Neutrophil (primary cell): ENCODE data around the gene TRAPPC12.

Source experiments
- H3K27ac ChIP-seq: fragments of 200-600 bp; sonication (generic); 2 replicates; pipeline ENCODE4 v1.5.1; 2016; ENCODE audit warnings: mild to moderate bottlenecking, moderate library complexity
- H3K27me3 ChIP-seq: fragments of 200-600 bp; sonication (generic); 2 replicates; pipeline ENCODE4 v1.6.0; 2016; ENCODE audit warnings: mild to moderate bottlenecking
- H3K36me3 ChIP-seq: fragments of 200-600 bp; sonication (generic); 2 replicates; pipeline ENCODE4 v1.5.1; 2017
- H3K4me1 ChIP-seq, 2 experiments: fragments of 200-600 bp in 1 of 2; sonication (generic) in 1 of 2; 1 replicate in 1 of 2; 2 replicates in 1 of 2; pipeline versions ENCODE4 v1.5.1 to v1.6.1; 2013 to 2016; ENCODE audit warnings: low read depth in 1 of 2, low read length in 1 of 2, mild to moderate bottlenecking in 1 of 2, moderate library complexity in 1 of 2; ENCODE audit not compliant: control insufficient read depth in 1 of 2, insufficient read depth in 1 of 2
- H3K4me3 ChIP-seq, 2 experiments: fragments of 200-600 bp in 1 of 2; sonication (generic) in 1 of 2; 1 replicate in 1 of 2; 2 replicates in 1 of 2; pipeline ENCODE4 v1.5.1; 2013 to 2016; ENCODE audit warnings: low read depth in 1 of 2, low read length in 1 of 2, mild to moderate bottlenecking in 1 of 2, moderate library complexity in 1 of 2
- H3K9me3 ChIP-seq: fragments of 200-600 bp; sonication (generic); 2 replicates; pipeline ENCODE4 v1.5.1; 2016
- TF ChIP-seq, protein P1 (sequence below): fragments of 200-600 bp; sonication (generic); IDR thresholded peaks from 2 replicates; pipeline ENCODE4 v1.5.1; 2016; ENCODE audit warnings: antibody characterized with exemption

Gene TRAPPC12

GRCh38 chr2:3456125-3456524 is 76.6 kb downstream of the TRAPPC12 start:
- no peak overlapping the region for H3K27ac ChIP-seq
- H3K4me3 ChIP-seq: no peak overlapping the region
- H3K9me3 ChIP-seq: no peaks in the 10 kb centered on the region
- no peaks in the 10 kb centered on the region for H3K27me3 ChIP-seq
- TF ChIP-seq, protein P1, sequence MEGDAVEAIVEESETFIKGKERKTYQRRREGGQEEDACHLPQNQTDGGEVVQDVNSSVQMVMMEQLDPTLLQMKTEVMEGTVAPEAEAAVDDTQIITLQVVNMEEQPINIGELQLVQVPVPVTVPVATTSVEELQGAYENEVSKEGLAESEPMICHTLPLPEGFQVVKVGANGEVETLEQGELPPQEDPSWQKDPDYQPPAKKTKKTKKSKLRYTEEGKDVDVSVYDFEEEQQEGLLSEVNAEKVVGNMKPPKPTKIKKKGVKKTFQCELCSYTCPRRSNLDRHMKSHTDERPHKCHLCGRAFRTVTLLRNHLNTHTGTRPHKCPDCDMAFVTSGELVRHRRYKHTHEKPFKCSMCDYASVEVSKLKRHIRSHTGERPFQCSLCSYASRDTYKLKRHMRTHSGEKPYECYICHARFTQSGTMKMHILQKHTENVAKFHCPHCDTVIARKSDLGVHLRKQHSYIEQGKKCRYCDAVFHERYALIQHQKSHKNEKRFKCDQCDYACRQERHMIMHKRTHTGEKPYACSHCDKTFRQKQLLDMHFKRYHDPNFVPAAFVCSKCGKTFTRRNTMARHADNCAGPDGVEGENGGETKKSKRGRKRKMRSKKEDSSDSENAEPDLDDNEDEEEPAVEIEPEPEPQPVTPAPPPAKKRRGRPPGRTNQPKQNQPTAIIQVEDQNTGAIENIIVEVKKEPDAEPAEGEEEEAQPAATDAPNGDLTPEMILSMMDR: no peak
- peaks cover 77% of the 10 kb centered on the region for H3K36me3 ChIP-seq
- no peaks in the 10 kb centered on the region for H3K4me1 ChIP-seq

DNA sequence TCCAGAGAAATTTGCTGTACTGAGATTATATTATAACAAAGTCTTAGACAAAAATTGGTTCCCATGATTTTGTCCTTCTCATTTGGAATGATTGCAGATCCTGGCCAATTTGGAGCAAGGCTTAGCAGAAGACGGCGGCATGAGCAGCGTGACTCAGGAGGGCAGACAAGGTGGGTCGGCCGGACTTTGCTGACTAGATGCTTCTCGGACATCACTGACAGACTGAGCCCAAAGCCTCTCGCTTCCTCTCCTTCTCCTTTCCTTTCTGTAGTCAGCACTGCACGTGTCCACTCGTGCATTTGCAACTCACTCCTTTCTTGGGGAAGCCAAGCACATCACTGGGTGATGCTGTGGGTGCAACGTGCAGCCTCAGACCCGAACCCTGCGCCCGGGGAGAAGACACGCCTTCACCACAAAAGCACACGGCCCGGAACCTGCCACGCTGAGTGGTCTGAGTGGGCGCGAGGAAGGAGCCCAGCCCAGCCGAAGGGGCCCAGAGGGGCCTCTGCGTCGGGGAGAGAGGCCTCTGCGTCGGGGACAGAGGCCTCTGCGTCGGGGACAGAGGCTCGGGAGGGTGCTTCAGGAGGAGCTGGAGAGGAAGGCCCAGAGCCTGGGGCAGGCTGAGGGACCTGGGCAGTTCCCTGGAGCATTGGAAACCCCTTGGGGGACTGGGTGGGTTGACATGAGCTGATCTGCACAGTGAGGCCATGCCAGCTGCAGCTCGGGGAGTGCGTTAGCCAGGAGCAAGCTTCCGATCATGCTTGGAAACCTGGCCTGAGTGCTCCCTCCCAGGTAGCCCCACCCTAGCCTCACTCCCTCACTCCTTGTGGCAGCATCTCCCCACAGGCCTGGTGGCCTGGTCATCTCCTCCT is 78.3 kb downstream of the TRAPPC12 start:
- no peak overlapping the region for H3K4me3 ChIP-seq
- TF ChIP-seq, protein P1: no peak
- H3K36me3 ChIP-seq: peaks cover 75% of the 10 kb centered on the region
- no peaks in the 10 kb centered on the region for H3K4me1 ChIP-seq
- H3K9me3 ChIP-seq: no peaks in the 10 kb centered on the region
- H3K27ac ChIP-seq: no peak overlapping the region
- no peaks in the 10 kb centered on the region for H3K27me3 ChIP-seq

GRCh38 chr2:3458396-3459184 is 79.1 kb downstream of the TRAPPC12 start:
- Histone ChIP-seq H3K27me3 (no peaks in the 10 kb centered on the region), H3K4me1 (no peaks in the 10 kb centered on the region), H3K9me3 (no peaks in the 10 kb centered on the region), H3K4me3 (no peak overlapping the region), H3K36me3 (peaks cover 75% of the 10 kb centered on the region), H3K27ac (no peak overlapping the region)
- TF ChIP-seq, protein P1: no peak

DNA sequence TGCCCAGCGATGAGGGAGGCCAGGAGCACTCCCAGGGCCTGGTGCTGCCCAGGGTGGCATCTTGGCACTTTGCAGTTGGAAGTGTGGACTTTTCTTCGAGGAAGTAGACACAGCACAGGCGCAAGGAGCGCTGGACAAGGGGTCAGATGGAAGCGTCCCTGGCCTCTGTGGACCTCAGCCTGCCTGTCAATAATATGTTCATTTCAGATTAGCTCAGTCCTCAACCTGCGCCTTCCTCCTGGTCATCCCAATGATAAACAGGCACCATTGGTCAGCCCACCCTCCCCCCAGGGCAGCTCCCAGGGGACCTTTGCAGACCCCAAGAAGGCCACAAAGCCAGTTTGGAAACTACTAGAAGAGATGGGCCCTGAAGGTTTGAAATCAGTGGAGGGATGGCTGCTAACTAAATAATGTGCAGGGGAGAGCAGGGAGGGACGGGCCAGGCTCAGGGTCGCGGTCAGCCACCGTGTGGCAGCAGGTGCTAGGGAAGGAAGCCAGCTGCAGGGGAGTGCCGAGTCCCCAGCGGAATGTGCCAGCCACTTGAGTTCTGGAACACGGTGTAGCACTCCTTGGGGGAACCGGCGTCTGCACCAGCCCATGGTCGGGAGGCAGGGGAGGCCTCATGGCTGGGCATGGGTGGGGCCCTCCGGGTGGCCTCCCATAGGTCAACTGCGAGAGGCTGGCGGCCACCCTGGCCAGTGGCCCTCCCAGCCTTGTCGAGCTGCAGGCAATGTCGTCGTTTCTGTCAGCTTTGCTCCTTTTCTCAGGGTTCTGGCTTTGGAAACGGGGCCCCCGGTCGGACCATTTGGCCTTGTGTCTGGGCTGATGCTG is 79.9 kb downstream of the TRAPPC12 start:
- no peak overlapping the region for H3K27ac ChIP-seq
- H3K27me3 ChIP-seq: no peaks in the 10 kb centered on the region
- no peaks in the 10 kb centered on the region for H3K4me1 ChIP-seq
- no peak overlapping the region for H3K4me3 ChIP-seq
- H3K9me3 ChIP-seq: no peaks in the 10 kb centered on the region
- peaks cover 77% of the 10 kb centered on the region for H3K36me3 ChIP-seq
- TF ChIP-seq, protein P1: no peak

DNA sequence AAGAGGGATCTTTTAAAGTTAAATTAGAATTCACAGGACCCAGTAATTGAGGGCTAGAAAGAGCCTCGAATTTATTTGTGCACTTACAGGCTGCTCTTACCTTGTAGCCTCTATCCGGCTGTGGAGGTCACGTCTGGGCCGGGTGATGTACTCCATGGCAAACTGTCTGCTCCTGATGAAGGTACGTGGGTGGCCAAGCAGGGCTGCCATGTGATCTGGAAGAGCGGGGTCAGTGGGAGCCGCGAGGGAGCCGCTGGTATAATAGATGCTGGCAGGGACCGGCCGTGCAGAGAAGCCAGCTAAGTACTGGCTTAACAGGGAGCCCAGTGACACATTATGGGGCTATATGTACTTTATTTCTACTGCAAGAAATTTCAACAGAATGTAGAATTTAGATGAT is 80.7 kb downstream of the TRAPPC12 start:
- Histone ChIP-seq H3K9me3 (no peaks in the 10 kb centered on the region), H3K27ac (no peak overlapping the region), H3K4me1 (no peaks in the 10 kb centered on the region), H3K27me3 (no peaks in the 10 kb centered on the region), H3K4me3 (no peak overlapping the region), H3K36me3 (peaks cover 80% of the 10 kb centered on the region)
- TF ChIP-seq, protein P1: no peak
